IMR-90 (cell line): ENCODE results near the gene BCAS1. TPM values are rescaled to one million over a fixed set of nuclear protein-coding genes. Genes with fewer than 3 reads are reported as not detected.

Source experiments
- ATAC-seq: fragments of 200-7000 bp; cut with Tn5 transposase; 2 replicates; pipeline ENCODE4 v1.9.1; 2020; ENCODE audit warnings: low read depth, mild to moderate bottlenecking, moderate library complexity
- BruUV-seq: library from RNA; stranded (reverse); fragments of 400-500 nt; replicated peaks from 2 replicates; lab custom pipeline; 2021; lab: Mats Ljungman, UMichigan
- CTCF ChIA-PET: fragments of 300-600 bp; formaldehyde crosslinking; extraction: SDS; loops from one replicate; lab custom pipeline; 2021; ENCODE audit warnings: antibody characterized with exemption; lab: Yijun Ruan, JAX
- POLR2A ChIA-PET: fragments of 300-600 bp; sonication (Branson Sonifier 250); formaldehyde crosslinking; loops from one replicate; lab custom pipeline; 2022; ENCODE audit warnings: antibody characterized with exemption; ENCODE audit not compliant: unreplicated experiment; lab: Charles Lee
- DNase-seq: peaks from one replicate; pipeline ENCODE4 v3.0.0; 2013
- H2AFZ ChIP-seq: replicated peaks from 2 replicates; pipeline ENCODE3; 2013; ENCODE audit warnings: low read length, mild to moderate bottlenecking; ENCODE audit not compliant: poor library complexity
- H2AK5ac ChIP-seq: 2 replicates; pipeline ENCODE4 v1.6.1; 2013; ENCODE audit warnings: low read depth, low read length, inconsistent platforms
- H2AK9ac ChIP-seq: replicated peaks from 2 replicates; pipeline ENCODE3; 2013; ENCODE audit warnings: mild to moderate bottlenecking, low read depth, low read length, moderate library complexity; ENCODE audit not compliant: poor library complexity
- H2BK120ac ChIP-seq: 2 replicates; pipeline ENCODE4 v1.6.1; 2013; ENCODE audit warnings: low read depth, low read length, inconsistent platforms
- H2BK15ac ChIP-seq: 3 replicates; pipeline ENCODE4 v1.6.1; 2013; ENCODE audit warnings: low read depth, low read length, inconsistent platforms
- H2BK20ac ChIP-seq: 2 replicates; pipeline ENCODE4 v1.6.1; 2013; ENCODE audit warnings: low read depth, mild to moderate bottlenecking, inconsistent platforms, low read length, moderate library complexity
- H2BK5ac ChIP-seq: 2 replicates; pipeline ENCODE4 v1.6.1; 2013; ENCODE audit warnings: mild to moderate bottlenecking, low read depth, low read length, inconsistent platforms; ENCODE audit not compliant: poor library complexity, severe bottlenecking
- H3K14ac ChIP-seq: replicated peaks from 2 replicates; pipeline ENCODE4 v1.6.1; 2013; ENCODE audit warnings: low read depth, low read length, inconsistent platforms
- H3K18ac ChIP-seq: 2 replicates; pipeline ENCODE4 v1.6.1; 2013; ENCODE audit warnings: low read depth, low read length, control low read depth
- H3K23ac ChIP-seq: 2 replicates; pipeline ENCODE4 v1.6.1; 2013; ENCODE audit warnings: low read depth, low read length, inconsistent platforms
- H3K27ac ChIP-seq: 2 replicates; pipeline ENCODE4 v1.5.1; 2013; ENCODE audit warnings: mild to moderate bottlenecking, control low read depth, low read length; ENCODE audit not compliant: insufficient read depth
- H3K27me3 ChIP-seq: 2 replicates; pipeline ENCODE4 v1.6.1; 2013; ENCODE audit warnings: low read length; ENCODE audit not compliant: control insufficient read depth, insufficient read depth
- H3K36me3 ChIP-seq: 2 replicates; pipeline ENCODE4 v1.6.1; 2013; ENCODE audit warnings: low read length, mixed read lengths; ENCODE audit not compliant: control insufficient read depth, insufficient read depth
- H3K4ac ChIP-seq: 2 replicates; pipeline ENCODE4 v1.6.1; 2013; ENCODE audit warnings: low read depth, low read length, inconsistent platforms
- H3K4me1 ChIP-seq: 2 replicates; pipeline ENCODE4 v1.6.1; 2013; ENCODE audit warnings: low read length, mixed read lengths; ENCODE audit not compliant: control insufficient read depth, insufficient read depth
- H3K4me2 ChIP-seq: 2 replicates; pipeline ENCODE4 v1.6.1; 2013; ENCODE audit warnings: low read depth, mild to moderate bottlenecking, control low read depth, low read length, moderate library complexity
- H3K4me3 ChIP-seq: 2 replicates; pipeline ENCODE4 v1.5.1; 2013; ENCODE audit warnings: low read depth, mild to moderate bottlenecking, control low read depth, low read length, moderate library complexity; ENCODE audit not compliant: insufficient read depth
- H3K56ac ChIP-seq: 2 replicates; pipeline ENCODE4 v1.6.1; 2013; ENCODE audit warnings: low read length, inconsistent platforms; ENCODE audit not compliant: insufficient read depth; ENCODE audit errors: extremely low read depth
- H3K79me1 ChIP-seq, 2 experiments: 2 replicates each; pipeline ENCODE4 v1.6.1; 2013; ENCODE audit warnings: low read length in 2 of 2, inconsistent platforms in 1 of 2, low read depth in 1 of 2
- H3K9ac ChIP-seq: 2 replicates; pipeline ENCODE4 v1.6.1; 2013; ENCODE audit warnings: low read depth, low read length, control low read depth
- H3K9me1 ChIP-seq: 2 replicates; pipeline ENCODE4 v1.6.1; 2013; ENCODE audit warnings: low read length, inconsistent platforms; ENCODE audit not compliant: insufficient read depth
- H3K9me3 ChIP-seq: 2 replicates; pipeline ENCODE4 v1.6.1; 2013; ENCODE audit warnings: low read length; ENCODE audit not compliant: control insufficient read depth, insufficient read depth
- H4K20me1 ChIP-seq: 2 replicates; pipeline ENCODE4 v1.6.1; 2013; ENCODE audit warnings: low read length, inconsistent platforms; ENCODE audit not compliant: insufficient read depth
- H4K5ac ChIP-seq: 2 replicates; pipeline ENCODE4 v1.6.1; 2013; ENCODE audit warnings: mild to moderate bottlenecking, low read depth, low read length, control low read depth
- H4K8ac ChIP-seq, 2 experiments: 2 replicates each; pipeline ENCODE4 v1.6.1; 2013; ENCODE audit warnings: low read depth in 2 of 2, low read length in 2 of 2, control low read depth in 1 of 2, inconsistent platforms in 1 of 2
- H4K91ac ChIP-seq: 2 replicates; pipeline ENCODE4 v1.6.1; 2013; ENCODE audit warnings: low read depth, low read length, inconsistent platforms; ENCODE audit not compliant: insufficient read depth
- BHLHE40 ChIP-seq: fragments of 150-350 bp; IDR thresholded peaks from 2 replicates; pipeline ENCODE4 v1.6.1; 2016; ENCODE audit warnings: mild to moderate bottlenecking, low read depth, low read length
- CEBPB ChIP-seq: IDR thresholded peaks from 2 replicates; pipeline ENCODE4 v1.6.1; 2012; ENCODE audit warnings: low read depth, low read length, improper control_type of control experiment
- CHD1 ChIP-seq: IDR thresholded peaks from 2 replicates; pipeline ENCODE4 v1.6.1; 2012; ENCODE audit warnings: low read depth, low read length, improper control_type of control experiment
- CTCF ChIP-seq: conservative IDR thresholded peaks from 2 replicates; pipeline ENCODE4 v1.5.1; 2012; ENCODE audit warnings: mild to moderate bottlenecking, low read depth, low read length, improper control_type of control experiment
- FOS ChIP-seq: fragments of 150-350 bp; IDR thresholded peaks from 2 replicates; pipeline ENCODE4 v1.6.1; 2016; ENCODE audit warnings: low read depth, low read length
- MAFK ChIP-seq: IDR thresholded peaks from 2 replicates; pipeline ENCODE4 v1.6.1; 2012; ENCODE audit warnings: low read depth, low read length, improper control_type of control experiment
- MAZ ChIP-seq: IDR thresholded peaks from 2 replicates; pipeline ENCODE4 v1.6.1; 2012; ENCODE audit warnings: low read depth, mild to moderate bottlenecking, low read length, improper control_type of control experiment, moderate library complexity, borderline replicate concordance
- MXI1 ChIP-seq: IDR thresholded peaks from 2 replicates; pipeline ENCODE4 v1.6.1; 2012; ENCODE audit warnings: low read depth, mild to moderate bottlenecking, low read length, moderate library complexity, borderline replicate concordance
- NFE2L2 ChIP-seq: fragments of 150-350 bp; IDR thresholded peaks from 2 replicates; pipeline ENCODE4 v1.6.1; 2016; ENCODE audit warnings: low read depth, mild to moderate bottlenecking, low read length
- POLR2A ChIP-seq: IDR thresholded peaks from 2 replicates; pipeline ENCODE4 v1.6.1; 2012; ENCODE audit warnings: mild to moderate bottlenecking, low read depth, low read length
- RCOR1 ChIP-seq: IDR thresholded peaks from 2 replicates; pipeline ENCODE4 v1.6.1; 2012; ENCODE audit warnings: mild to moderate bottlenecking, low read length, improper control_type of control experiment; ENCODE audit not compliant: insufficient replicate concordance
- RFX5 ChIP-seq: IDR thresholded peaks from 2 replicates; pipeline ENCODE4 v1.8.0; 2012; ENCODE audit warnings: low read depth, mild to moderate bottlenecking, low read length, moderate library complexity
- SMC3 ChIP-seq: fragments of 150-350 bp; IDR thresholded peaks from 2 replicates; pipeline ENCODE4 v1.6.1; 2016; ENCODE audit warnings: low read depth, mild to moderate bottlenecking, antibody characterized with exemption, low read length, moderate library complexity
- WGBS, 2 experiments: methylation state at CpG; one replicate each; pipeline versions ENCODE4 v1.1.5 to v1.1.7; 2013; ENCODE audit warnings: missing lambda C conversion rate in 2 of 2; ENCODE audit not compliant: insufficient read length in 1 of 2; ENCODE audit errors: extremely low coverage in 2 of 2; 5-methylcytosine and 5-hydroxymethylcytosine counted together
- dilution Hi-C: fragments of 300-500 bp; cut with HindIII; formaldehyde crosslinking; loops from one replicate; pipeline ENCODE4 v1.14.3; 2018; ENCODE audit warnings: low sequenced_read_pairs; ENCODE audit not compliant: unreplicated experiment
- in situ Hi-C: fragments of 300-500 bp; cut with MboI; formaldehyde crosslinking; loops from 3 replicates; pipeline ENCODE4 v1.14.3; 2019; ENCODE audit warnings: low sequenced_read_pairs, inconsistent platforms, mixed read lengths
- intact Hi-C: fragments of 100-400 bp; cut with micrococcal nuclease; formaldehyde crosslinking; loops from 2 replicates; pipeline ENCODE4 v1.10.0; 2022
- polyA plus RNA-seq, 3 experiments: library from polyadenylated mRNA; depleted of rRNA; stranded (reverse); fragments of >200 nt; gene quantifications; 2 replicates each; pipeline ENCODE4 v1.2.3, GENCODE V29; 2012; ENCODE audit warnings: low replicate concordance in 1 of 3
- total RNA-seq: library from RNA; depleted of rRNA; stranded (reverse); fragments of >200 nt; gene quantifications from 2 replicates; pipeline ENCODE4 v1.2.3, GENCODE V29; 2012
- TF ChIP-seq, protein P1 (sequence below): fragments of 150-350 bp; IDR thresholded peaks from 2 replicates; pipeline ENCODE4 v1.6.1; 2017; ENCODE audit warnings: mild to moderate bottlenecking, antibody characterized with exemption, low read length, low read depth
- TF ChIP-seq, protein P2 (sequence below): fragments of 150-350 bp; IDR thresholded peaks from 2 replicates; pipeline ENCODE4 v1.6.1; 2016; ENCODE audit warnings: low read depth, mild to moderate bottlenecking, low read length, moderate library complexity, borderline replicate concordance

BCAS1 gene
- total and polyA plus RNA-seq, 2 of the 4 experiments (the other 2 are of a cell fraction) = under 0.01 TPM; not detected in 1

- H3K27ac ChIP-seq = no peak overlapping the region
- peak overlapping the region; percentile 15; the same call in 1 of the 2 replicates for H2BK20ac ChIP-seq
- in situ Hi-C loops (loop anchor here (25.0 kb wide), 2 partner anchors 776 to 1451 kb away; no protein-coding TSS in a partner anchor), intact Hi-C loops (loop anchor here (2.0 kb wide), 1 partner anchor 1626 kb away; no protein-coding TSS in a partner anchor), dilution Hi-C loops (no loop called here)
- H3K9ac ChIP-seq = no peak overlapping the region
- no peak overlapping the region for H4K8ac ChIP-seq
- no peak overlapping the region for H3K4me2 ChIP-seq
- BruUV-seq = no TSS peak
- H3K4ac ChIP-seq = 0 out of 2 replicates have a peak overlapping the region, but pooled peaks have one; percentile 13
- H2BK120ac ChIP-seq = no peak overlapping the region; the same call in 1 of the 2 replicates
- H3K36me3 ChIP-seq = no peaks in the 10 kb centered on the region
- no peak overlapping the region for H4K91ac ChIP-seq
- H3K14ac ChIP-seq = 0 out of 2 replicates have a peak overlapping the region, but pooled peaks have one; percentile 24
- no peak overlapping the region for H2AFZ ChIP-seq
- no peak overlapping the region; the same call in 1 of the 2 replicates for H3K18ac ChIP-seq
- peaks cover 0 to 3% of the 10 kb centered on the region in 2 experiments; a peak in 1 of 4 replicates for H3K79me1 ChIP-seq
- peaks cover 16% of the 10 kb centered on the region for H3K4me1 ChIP-seq
- CTCF ChIA-PET = interaction anchor here (1.6 to 1.8 kb wide), 3 partner anchors 23 to 361 kb away, joined by 10 to 17 read pairs (median 14); no protein-coding TSS in a partner anchor
- POLR2A ChIA-PET = no interaction called here
- peak overlapping the region; percentile 40; the same call in 2 of the 3 replicates for H2BK15ac ChIP-seq
- H3K9me3 ChIP-seq = no peaks in the 10 kb centered on the region
- no peak overlapping the region for H3K56ac ChIP-seq
- peaks cover 10% of the 10 kb centered on the region for H3K9me1 ChIP-seq
- H2AK5ac ChIP-seq = peak overlapping the region; percentile 79; the same call in 1 of the 2 replicates
- no peak overlapping the region for H2BK5ac ChIP-seq
- H4K5ac ChIP-seq = no peak overlapping the region
- no CpG with 5 or more reads among the region's 1 CpG for WGBS, 2 experiments
- no peak overlapping the region for H2AK9ac ChIP-seq
- no peaks in the 10 kb centered on the region for H4K20me1 ChIP-seq
- H3K23ac ChIP-seq = no peak overlapping the region
- DNase-seq (no peak), ATAC-seq (no peak)
- TF ChIP-seq MAFK (no peak), RCOR1 (no peak), CHD1 (no peak), NFE2L2 (no peak), MAZ (no peak), FOS (no peak), BHLHE40 (no peak), CTCF (no peak), CEBPB (no peak), POLR2A (no peak), MXI1 (no peak), SMC3 (no peak), RFX5 (no peak)
- TF ChIP-seq, protein P1, sequence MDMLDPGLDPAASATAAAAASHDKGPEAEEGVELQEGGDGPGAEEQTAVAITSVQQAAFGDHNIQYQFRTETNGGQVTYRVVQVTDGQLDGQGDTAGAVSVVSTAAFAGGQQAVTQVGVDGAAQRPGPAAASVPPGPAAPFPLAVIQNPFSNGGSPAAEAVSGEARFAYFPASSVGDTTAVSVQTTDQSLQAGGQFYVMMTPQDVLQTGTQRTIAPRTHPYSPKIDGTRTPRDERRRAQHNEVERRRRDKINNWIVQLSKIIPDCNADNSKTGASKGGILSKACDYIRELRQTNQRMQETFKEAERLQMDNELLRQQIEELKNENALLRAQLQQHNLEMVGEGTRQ = no peak
- TF ChIP-seq, protein P2, sequence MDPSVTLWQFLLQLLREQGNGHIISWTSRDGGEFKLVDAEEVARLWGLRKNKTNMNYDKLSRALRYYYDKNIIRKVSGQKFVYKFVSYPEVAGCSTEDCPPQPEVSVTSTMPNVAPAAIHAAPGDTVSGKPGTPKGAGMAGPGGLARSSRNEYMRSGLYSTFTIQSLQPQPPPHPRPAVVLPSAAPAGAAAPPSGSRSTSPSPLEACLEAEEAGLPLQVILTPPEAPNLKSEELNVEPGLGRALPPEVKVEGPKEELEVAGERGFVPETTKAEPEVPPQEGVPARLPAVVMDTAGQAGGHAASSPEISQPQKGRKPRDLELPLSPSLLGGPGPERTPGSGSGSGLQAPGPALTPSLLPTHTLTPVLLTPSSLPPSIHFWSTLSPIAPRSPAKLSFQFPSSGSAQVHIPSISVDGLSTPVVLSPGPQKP = no peak
- no peak overlapping the region for H3K4me3 ChIP-seq
- H3K27me3 ChIP-seq = no peaks in the 10 kb centered on the region
These were observed 131.7 kb downstream of the BCAS1 start for GRCh38 chr20:53938739-53939138.
